GM18508 (cell line): Measurements from ENCODE around the gene BAHCC1.

ENCODE experiments used
- ATAC-seq: cut with Tn5 transposase; IDR thresholded peaks from one replicate; pipeline ENCODE4 v1.9.1; 2021; ENCODE audit warnings: moderate number of reproducible peaks; ENCODE audit not compliant: insufficient read depth, unreplicated experiment

BAHCC1 gene

GRCh38 chr17:81385320-81386111 is 9.7 kb upstream of the BAHCC1 start:
- no peak for ATAC-seq

DNA sequence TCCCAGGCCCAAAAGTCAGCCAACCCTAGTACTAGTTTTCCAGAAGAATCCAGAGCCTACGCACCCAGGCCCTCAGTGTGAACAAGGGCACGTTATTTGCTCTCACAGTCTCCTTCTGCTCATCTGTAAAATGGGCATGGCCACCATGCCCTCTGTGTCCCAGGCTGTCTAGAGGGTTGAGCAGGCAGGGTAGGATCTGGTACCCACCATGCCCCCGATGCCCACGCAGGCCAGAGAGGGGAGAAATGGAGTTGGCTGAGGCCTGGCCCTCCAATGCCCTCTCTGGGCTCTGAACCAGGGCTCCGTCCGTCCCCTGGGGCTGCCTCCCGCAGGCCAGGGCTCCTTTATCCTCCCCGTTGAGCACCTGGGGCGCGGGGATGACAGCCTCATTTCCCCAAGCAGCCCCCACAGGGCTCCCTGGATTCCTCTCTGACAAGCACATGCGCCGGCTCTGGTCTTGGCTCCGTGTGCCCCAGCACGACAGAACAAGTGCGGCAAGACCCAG is 9.1 kb upstream of the BAHCC1 start:
- no peak for ATAC-seq

- ATAC-seq, result no peak
Measured at GRCh38 chr17:81386646-81387099, 8.6 kb upstream of the BAHCC1 start.

DNA sequence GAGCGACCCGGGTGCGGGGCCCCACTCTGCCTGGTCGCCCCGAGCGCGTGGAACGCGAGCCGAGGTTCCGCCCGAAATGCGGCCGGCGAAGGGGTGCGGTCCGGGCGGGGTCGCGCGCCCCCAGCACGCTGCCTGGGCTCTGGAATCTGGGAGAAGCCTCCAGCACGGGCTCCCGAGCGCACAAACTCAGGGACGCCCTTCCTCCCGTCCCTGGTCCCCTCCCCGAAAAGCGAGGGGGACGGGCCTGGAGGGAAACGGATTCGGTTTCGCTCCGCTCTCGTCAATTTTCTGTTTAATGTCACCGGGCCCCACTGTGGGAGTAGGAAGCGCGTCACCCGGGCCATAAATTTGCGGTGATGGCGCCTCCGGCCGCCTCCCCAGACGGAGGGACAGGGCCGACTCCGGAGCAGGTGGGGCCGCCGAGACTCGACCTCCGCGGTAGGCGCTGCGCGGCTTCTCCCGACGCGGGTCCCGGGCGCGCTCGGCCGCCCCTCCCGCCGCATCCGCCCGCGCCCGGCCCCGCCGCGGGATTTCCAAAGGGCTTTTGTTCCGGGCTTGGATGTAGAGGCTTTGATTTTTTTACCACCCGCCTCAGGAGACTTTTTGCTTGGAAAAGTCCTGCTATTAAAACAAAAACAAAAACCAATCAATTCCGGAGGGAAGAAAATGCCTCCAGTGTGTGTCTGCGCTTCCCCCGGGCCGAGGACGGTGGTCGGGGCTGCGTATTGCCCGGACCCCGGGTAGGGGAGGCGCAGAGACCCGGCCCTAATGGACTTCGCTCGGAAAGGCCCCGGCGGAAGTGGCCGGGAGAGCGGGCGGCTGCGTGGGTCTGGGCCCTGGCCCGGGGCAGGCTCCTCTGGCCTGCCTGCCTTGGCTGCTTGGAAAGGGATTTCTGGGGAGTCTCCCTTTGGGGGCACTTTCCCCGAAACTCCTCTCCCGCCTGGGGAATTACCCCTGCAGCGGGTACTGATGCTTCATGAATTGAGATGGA is 7.9 kb upstream of the BAHCC1 start:
- no peak for ATAC-seq

DNA sequence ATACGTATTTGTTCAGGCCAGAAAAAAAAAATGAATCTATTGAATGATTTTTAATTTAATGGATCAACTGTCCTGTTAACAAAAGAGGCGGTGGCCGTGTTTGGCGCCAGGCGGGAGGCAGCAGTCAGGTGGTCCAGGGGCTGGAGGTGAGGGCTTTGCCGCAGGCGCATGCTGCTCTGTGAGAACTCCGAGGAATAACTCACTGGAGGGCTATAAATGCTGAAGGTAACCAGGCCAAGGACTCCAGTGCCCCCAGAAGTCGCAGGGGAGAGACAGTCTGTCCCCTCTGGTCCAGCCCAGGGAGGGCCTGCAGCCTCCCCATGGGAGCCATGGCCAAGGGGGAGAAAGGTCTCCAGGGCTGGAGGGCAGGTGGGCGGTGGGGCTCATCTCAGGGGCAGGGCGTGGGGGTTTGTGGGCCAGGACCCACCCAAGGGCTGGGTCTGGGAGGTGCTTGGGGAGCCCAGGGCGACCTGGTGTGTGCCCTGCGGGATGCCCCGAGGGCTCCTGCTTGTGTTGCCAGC is 7.1 kb upstream of the BAHCC1 start:
- no peak for ATAC-seq

DNA sequence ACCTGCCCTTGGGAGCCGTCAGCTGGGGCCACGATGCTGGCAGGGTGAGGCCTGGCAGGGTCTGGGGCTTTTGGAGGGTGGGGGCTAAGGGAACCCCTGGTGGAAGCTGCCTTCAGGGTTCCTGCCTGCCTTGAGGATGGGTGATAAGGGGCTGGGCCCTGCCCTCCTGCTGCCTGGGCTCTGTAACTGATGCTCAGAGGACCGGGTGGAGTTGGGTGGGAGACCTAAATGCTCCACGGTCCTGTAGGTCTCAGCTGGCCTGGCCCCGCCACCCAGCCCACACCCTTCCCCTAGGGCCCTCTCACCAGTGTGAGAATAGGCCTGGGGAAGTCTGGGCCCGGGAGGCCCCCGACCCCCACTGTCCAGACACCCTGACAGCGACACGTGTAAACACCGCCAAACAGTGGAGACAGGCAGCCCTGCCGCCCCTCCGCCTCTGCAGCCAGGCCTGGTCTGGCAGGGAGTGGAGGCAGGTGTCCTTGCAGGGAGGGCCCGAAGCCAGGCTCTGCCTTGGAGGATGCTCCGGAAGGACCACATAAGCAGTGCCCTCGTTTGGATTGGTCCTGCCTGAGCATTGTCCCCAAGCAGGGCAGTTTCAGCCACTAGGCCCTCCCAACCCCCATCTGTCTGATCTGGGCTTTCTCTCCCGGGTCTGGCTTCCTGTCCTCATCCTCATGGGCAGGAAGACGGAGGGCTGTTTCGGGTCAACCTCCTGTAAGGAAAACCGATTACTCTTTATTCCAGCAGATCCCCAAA is 6.5 kb upstream of the BAHCC1 start:
- no peak for ATAC-seq

- no peak for ATAC-seq
Measured at GRCh38 chr17:81389585-81389984, 5.7 kb upstream of the BAHCC1 start.

GRCh38 chr17:81390029-81390872 is 5.0 kb upstream of the BAHCC1 start:
- ATAC-seq, result no peak

DNA sequence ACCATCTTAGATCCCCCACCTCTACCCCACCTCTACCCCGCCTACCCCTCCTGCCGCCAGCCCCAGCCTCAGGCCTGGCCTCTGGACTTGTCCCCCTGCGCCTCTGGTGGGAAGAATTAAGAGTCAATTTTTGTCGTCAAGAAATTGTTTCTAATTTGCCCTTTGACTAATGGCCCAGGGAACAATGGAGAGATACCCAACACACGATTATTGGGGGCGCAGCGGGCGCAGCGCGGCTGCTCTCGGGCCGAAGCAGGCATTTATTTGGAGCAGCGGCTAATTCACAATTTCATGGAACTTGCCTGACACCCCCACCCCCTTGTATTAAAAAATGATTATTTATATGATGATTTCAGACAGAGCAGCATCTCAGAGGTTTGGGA is 4.4 kb upstream of the BAHCC1 start:
- no peak for ATAC-seq

DNA sequence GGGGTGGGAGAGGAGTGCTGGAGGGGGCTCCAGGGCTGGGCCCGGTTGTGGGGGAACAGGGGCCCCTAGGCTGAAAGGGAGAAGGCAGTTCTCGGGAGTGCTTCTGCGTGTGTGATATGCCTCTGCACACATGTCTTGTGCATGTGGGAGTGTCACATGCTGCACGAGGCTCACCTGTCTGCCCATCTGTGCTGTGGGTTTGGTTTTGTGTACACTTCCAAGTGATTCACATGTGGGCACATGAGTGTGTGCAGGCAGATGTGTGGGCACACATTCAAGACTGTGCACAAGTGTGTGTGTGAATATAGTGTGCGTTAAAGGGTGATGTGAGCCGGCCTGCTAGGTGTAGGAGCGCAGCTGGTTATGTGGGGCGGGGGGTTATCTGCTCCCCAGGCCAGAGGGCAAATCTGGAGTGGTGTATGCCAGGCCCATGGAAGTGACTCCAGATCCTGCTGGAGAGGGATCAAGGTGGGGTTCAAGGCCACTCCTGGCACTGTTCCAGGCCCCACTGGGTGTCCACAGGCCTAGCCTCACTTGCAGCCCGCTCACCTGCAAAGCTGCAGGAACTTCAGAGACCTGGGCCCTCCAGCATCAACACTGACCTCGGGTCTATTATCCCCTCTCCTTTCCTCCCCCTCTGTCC is 3.8 kb upstream of the BAHCC1 start:
- ATAC-seq, result no peak

GRCh38 chr17:81391936-81392908 is 3.0 kb upstream of the BAHCC1 start:
- ATAC-seq, result no peak

GRCh38 chr17:81392909-81393654 is 2.2 kb upstream of the BAHCC1 start:
- no peak for ATAC-seq

- ATAC-seq, result no peak
Measured at GRCh38 chr17:81393684-81394376, 1.4 kb upstream of the BAHCC1 start.

DNA sequence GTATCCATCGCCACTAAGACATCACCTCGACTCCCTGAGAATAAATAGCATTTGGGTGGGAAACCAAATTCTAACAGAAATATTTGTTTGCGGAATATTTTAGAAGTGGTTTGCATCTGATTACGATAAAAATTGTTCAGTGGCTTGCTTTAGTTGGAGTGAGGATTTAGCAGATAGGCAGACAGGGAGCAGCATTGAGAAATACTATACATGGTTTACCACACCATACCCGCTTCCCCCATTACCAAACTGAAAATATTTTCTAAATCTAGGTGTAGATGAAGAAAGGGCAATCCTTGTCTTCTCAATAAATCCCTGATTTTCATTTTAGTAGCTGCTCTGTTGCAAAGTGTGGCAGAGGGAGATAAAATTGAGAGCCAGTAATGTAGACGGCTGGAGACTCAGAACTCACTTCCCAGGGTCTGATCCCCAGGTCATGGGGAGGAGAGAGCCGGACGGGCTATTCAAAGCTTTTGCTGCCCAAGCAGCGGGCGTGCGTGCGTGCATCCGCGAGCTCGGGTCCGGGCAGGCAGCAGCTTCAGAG is 808 bp upstream of the BAHCC1 start:
- no peak for ATAC-seq

GRCh38 chr17:81395600-81396277 is 482 bp downstream of the BAHCC1 start:
- ATAC-seq, result no peak
